SK-N-SH (cell line): ENCODE results near the gene PSKH1.

Source experiments
- EZH2phosphoT487 ChIP-seq: fragments of 200-600 bp; sonication (generic); IDR thresholded peaks from 2 replicates; pipeline ENCODE4 v1.6.1; 2017; ENCODE audit warnings: low read depth, mixed run types, mild to moderate bottlenecking, antibody characterized with exemption, moderate library complexity, borderline replicate concordance
- FOXM1 ChIP-seq: IDR thresholded peaks from 2 replicates; pipeline ENCODE4 v1.4.0; 2012; ENCODE audit warnings: low read depth, mild to moderate bottlenecking
- GABPA ChIP-seq: IDR thresholded peaks from 2 replicates; pipeline ENCODE4 v1.4.0; 2012; ENCODE audit warnings: low read depth, mild to moderate bottlenecking
- MXI1 ChIP-seq: IDR thresholded peaks from 2 replicates; pipeline ENCODE4 v1.6.1; 2012; ENCODE audit warnings: mild to moderate bottlenecking, low read depth, low read length, improper control_type of control experiment
- RCOR1 ChIP-seq: fragments of 150-350 bp; IDR thresholded peaks from 2 replicates; pipeline ENCODE4 v1.6.1; 2017; ENCODE audit warnings: antibody characterized with exemption, low read length
- TF ChIP-seq, protein P1 (sequence below): fragments of 200-600 bp; sonication (generic); IDR thresholded peaks from 2 replicates; pipeline ENCODE4 v1.6.1; 2017; ENCODE audit warnings: antibody characterized with exemption, mild to moderate bottlenecking, moderate library complexity
- TF ChIP-seq, protein P2 (sequence below): fragments of 150-350 bp; IDR thresholded peaks from 2 replicates; pipeline ENCODE4 v1.6.1; 2017; ENCODE audit warnings: antibody characterized with exemption, low read length, low read depth, borderline replicate concordance
- TF ChIP-seq, protein P3 (sequence below): IDR thresholded peaks from 2 replicates; pipeline ENCODE4 v1.4.0; 2012; ENCODE audit warnings: low read depth

DNA sequence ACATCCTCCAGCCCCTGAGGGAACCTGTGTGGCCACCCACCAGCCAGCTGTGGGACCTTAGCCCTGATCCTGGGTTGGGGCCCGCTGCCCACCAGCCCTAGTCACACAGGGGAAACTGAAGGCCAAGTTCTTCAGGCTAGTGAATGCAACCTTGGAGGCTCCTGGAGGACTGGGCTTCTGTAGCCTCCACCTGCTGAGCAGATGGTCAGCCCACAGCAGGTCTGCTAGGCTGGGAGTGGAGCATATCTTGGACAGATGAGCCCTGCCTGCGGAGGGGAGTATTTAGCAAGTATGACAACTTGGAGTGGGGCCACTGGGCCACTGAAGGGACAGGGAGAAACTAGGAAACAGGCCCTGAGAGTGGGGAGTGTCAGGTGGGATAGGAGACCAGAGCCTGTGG lies 83.2 kb downstream of the PSKH1 start:
- TF ChIP-seq, protein P1, sequence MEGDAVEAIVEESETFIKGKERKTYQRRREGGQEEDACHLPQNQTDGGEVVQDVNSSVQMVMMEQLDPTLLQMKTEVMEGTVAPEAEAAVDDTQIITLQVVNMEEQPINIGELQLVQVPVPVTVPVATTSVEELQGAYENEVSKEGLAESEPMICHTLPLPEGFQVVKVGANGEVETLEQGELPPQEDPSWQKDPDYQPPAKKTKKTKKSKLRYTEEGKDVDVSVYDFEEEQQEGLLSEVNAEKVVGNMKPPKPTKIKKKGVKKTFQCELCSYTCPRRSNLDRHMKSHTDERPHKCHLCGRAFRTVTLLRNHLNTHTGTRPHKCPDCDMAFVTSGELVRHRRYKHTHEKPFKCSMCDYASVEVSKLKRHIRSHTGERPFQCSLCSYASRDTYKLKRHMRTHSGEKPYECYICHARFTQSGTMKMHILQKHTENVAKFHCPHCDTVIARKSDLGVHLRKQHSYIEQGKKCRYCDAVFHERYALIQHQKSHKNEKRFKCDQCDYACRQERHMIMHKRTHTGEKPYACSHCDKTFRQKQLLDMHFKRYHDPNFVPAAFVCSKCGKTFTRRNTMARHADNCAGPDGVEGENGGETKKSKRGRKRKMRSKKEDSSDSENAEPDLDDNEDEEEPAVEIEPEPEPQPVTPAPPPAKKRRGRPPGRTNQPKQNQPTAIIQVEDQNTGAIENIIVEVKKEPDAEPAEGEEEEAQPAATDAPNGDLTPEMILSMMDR: no peak
- TF ChIP-seq MXI1 (no peak), GABPA (no peak), FOXM1 (no peak), RCOR1 (no peak), EZH2phosphoT487 (no peak)
- TF ChIP-seq, protein P2, sequence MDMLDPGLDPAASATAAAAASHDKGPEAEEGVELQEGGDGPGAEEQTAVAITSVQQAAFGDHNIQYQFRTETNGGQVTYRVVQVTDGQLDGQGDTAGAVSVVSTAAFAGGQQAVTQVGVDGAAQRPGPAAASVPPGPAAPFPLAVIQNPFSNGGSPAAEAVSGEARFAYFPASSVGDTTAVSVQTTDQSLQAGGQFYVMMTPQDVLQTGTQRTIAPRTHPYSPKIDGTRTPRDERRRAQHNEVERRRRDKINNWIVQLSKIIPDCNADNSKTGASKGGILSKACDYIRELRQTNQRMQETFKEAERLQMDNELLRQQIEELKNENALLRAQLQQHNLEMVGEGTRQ: no peak
- TF ChIP-seq, protein P3, sequence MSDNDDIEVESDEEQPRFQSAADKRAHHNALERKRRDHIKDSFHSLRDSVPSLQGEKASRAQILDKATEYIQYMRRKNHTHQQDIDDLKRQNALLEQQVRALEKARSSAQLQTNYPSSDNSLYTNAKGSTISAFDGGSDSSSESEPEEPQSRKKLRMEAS: no peak
